GM08714 (cell line): ENCODE results near the gene DUSP9.
"Not testable (repeated sequence)": the region's sequence is repeated elsewhere in the genome, so short reads cannot be mapped to it uniquely, and the experiment has no call there.

Experiments used
- H3K4me3 ChIP-seq: fragments of 200-500 bp; sonication (Bioruptor generic); 2 replicates; pipeline ENCODE4 v1.5.1; 2014; ENCODE audit warnings: mild to moderate bottlenecking, low read length, inconsistent platforms
- ZNF274 ChIP-seq: IDR thresholded peaks from 2 replicates; pipeline ENCODE4 v1.6.1; 2012; ENCODE audit warnings: mild to moderate bottlenecking, low read depth, low read length

DUSP9 gene

GRCh38 chrX:153673428-153674218 is 26.6 kb downstream of the DUSP9 start, which contains the start of gene PNCK:
TSS of gene PNCK (minus strand) at chrX:153673813. CDS start at chrX:153673076, 737 bp downstream.
- TF ChIP-seq ZNF274 = no peak
- H3K4me3 ChIP-seq = no peak within 1 kb of the TSS

GRCh38 chrX:153674219-153674851 is 27.3 kb downstream of the DUSP9 start:
- no peak for TF ChIP-seq ZNF274

GRCh38 chrX:153681175-153681574 is 34.2 kb downstream of the DUSP9 start:
- H3K4me3 ChIP-seq = no peak overlapping the region
- no peak for TF ChIP-seq ZNF274

More at GRCh38 chrX:153674219-153674851, 27.3 kb downstream of the DUSP9 start:
- no peak overlapping the region for H3K4me3 ChIP-seq

GRCh38 chrX:153683486-153683885 is 36.5 kb downstream of the DUSP9 start:
- not testable (repeated sequence) for H3K4me3 ChIP-seq

- H3K4me3 ChIP-seq = no peak overlapping the region
- TF ChIP-seq ZNF274 = no peak
Observed at GRCh38 chrX:153684467-153685155, 37.6 kb downstream of the DUSP9 start.

GRCh38 chrX:153685156-153685536 is 38.1 kb downstream of the DUSP9 start:
- TF ChIP-seq ZNF274 = no peak
- no peak overlapping the region for H3K4me3 ChIP-seq

GRCh38 chrX:153685751-153686696 is 39.0 kb downstream of the DUSP9 start:
- no peak for TF ChIP-seq ZNF274

GRCh38 chrX:153686711-153687110 is 39.7 kb downstream of the DUSP9 start:
- H3K4me3 ChIP-seq = no peak overlapping the region

More at GRCh38 chrX:153685751-153686696, 39.0 kb downstream of the DUSP9 start:
- no peak overlapping the region for H3K4me3 ChIP-seq

GRCh38 chrX:153687121-153688039 is 40.4 kb downstream of the DUSP9 start, which contains the start of gene SLC6A8:
TSS of gene SLC6A8 (plus strand) at chrX:153687926. CDS start at chrX:153688575, 649 bp downstream.
- no peak within 1 kb of the TSS for H3K4me3 ChIP-seq
- no peak for TF ChIP-seq ZNF274

More at GRCh38 chrX:153686711-153687110, 39.7 kb downstream of the DUSP9 start:
- no peak for TF ChIP-seq ZNF274

- TF ChIP-seq ZNF274 = no peak
- H3K4me3 ChIP-seq = no peak overlapping the region
Observed at GRCh38 chrX:153688071-153688470, 41.1 kb downstream of the DUSP9 start.

GRCh38 chrX:153688506-153688905 is 41.5 kb downstream of the DUSP9 start:
- H3K4me3 ChIP-seq = no peak overlapping the region
- no peak for TF ChIP-seq ZNF274

GRCh38 chrX:153688911-153689590 is 42.0 kb downstream of the DUSP9 start:
- no peak overlapping the region for H3K4me3 ChIP-seq
- TF ChIP-seq ZNF274 = no peak
